HCT116 (cell line): ENCODE results near the gene TPRG1.

Experiments used
- CEBPB ChIP-seq: IDR thresholded peaks from 2 replicates; pipeline ENCODE4 v1.6.1; 2012; ENCODE audit warnings: low read depth
- ELF1 ChIP-seq: IDR thresholded peaks from 2 replicates; pipeline ENCODE4 v1.6.1; 2012; ENCODE audit warnings: low read depth, borderline replicate concordance
- EZH2phosphoT487 ChIP-seq: fragments of 200-600 bp; IDR thresholded peaks from 2 replicates; pipeline ENCODE4 v1.6.1; 2018; ENCODE audit warnings: antibody characterized with exemption, borderline replicate concordance
- MAX ChIP-seq: IDR thresholded peaks from 2 replicates; pipeline ENCODE4 v1.6.1; 2012
- POLR2A ChIP-seq: IDR thresholded peaks from 2 replicates; pipeline ENCODE4 v1.7.0; 2011; ENCODE audit warnings: borderline replicate concordance; ENCODE audit not compliant: insufficient read depth, insufficient read length; ENCODE audit errors: extremely low read depth
- POLR2AphosphoS5 ChIP-seq: IDR thresholded peaks from 2 replicates; pipeline ENCODE4 v1.6.1; 2011; ENCODE audit warnings: mild to moderate bottlenecking, low read depth, low read length, moderate library complexity
- RAD21 ChIP-seq: IDR thresholded peaks from 2 replicates; pipeline ENCODE4 v1.6.1; 2012; ENCODE audit warnings: low read depth, mild to moderate bottlenecking
- SP1 ChIP-seq: IDR thresholded peaks from 2 replicates; pipeline ENCODE4 v1.6.1; 2012; ENCODE audit warnings: low read depth
- SRF ChIP-seq: IDR thresholded peaks from 2 replicates; pipeline ENCODE4 v1.6.1; 2012; ENCODE audit warnings: low read depth
- ZFX ChIP-seq: fragments of 450-650 bp; IDR thresholded peaks from 2 replicates; pipeline ENCODE4 v1.6.1; 2017
- ZNF274 ChIP-seq: fragments of 200-500 bp; sonication (Bioruptor generic); IDR thresholded peaks from 2 replicates; pipeline ENCODE4 v1.6.1; 2014; ENCODE audit warnings: mild to moderate bottlenecking, low read depth, low read length, inconsistent platforms
- TF ChIP-seq, protein P1 (sequence below), 3 experiments: fragments of 200-600 bp in 1 of 3; sonication (generic) in 1 of 3; IDR thresholded peaks in 2 of 3; conservative IDR thresholded peaks in 1 of 3; 2 replicates each; pipeline ENCODE4 v1.5.1; 2012 to 2017; ENCODE audit warnings: low read depth in 2 of 3, low read length in 2 of 3, antibody characterized with exemption in 1 of 3, borderline replicate concordance in 1 of 3, control low read depth in 1 of 3, mild to moderate bottlenecking in 1 of 3, mixed read lengths in 1 of 3, mixed run types in 1 of 3, moderate library complexity in 1 of 3; ENCODE audit not compliant: insufficient read depth in 1 of 3
- TF ChIP-seq, protein P2 (sequence below): IDR thresholded peaks from 2 replicates; pipeline ENCODE4 v1.6.1; 2011; ENCODE audit warnings: mild to moderate bottlenecking, low read length, moderate library complexity; ENCODE audit not compliant: insufficient replicate concordance; ENCODE audit errors: extremely low read depth

GRCh38 chr3:189298469-189299375, 127.0 kb downstream of the TPRG1 start:
- no peak for TF ChIP-seq POLR2A
- TF ChIP-seq RAD21: no peak
- no peak for TF ChIP-seq MAX
- TF ChIP-seq, protein P1, sequence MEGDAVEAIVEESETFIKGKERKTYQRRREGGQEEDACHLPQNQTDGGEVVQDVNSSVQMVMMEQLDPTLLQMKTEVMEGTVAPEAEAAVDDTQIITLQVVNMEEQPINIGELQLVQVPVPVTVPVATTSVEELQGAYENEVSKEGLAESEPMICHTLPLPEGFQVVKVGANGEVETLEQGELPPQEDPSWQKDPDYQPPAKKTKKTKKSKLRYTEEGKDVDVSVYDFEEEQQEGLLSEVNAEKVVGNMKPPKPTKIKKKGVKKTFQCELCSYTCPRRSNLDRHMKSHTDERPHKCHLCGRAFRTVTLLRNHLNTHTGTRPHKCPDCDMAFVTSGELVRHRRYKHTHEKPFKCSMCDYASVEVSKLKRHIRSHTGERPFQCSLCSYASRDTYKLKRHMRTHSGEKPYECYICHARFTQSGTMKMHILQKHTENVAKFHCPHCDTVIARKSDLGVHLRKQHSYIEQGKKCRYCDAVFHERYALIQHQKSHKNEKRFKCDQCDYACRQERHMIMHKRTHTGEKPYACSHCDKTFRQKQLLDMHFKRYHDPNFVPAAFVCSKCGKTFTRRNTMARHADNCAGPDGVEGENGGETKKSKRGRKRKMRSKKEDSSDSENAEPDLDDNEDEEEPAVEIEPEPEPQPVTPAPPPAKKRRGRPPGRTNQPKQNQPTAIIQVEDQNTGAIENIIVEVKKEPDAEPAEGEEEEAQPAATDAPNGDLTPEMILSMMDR (IDR thresholded peaks at IDR 0.05 in 2 of 3, conservative IDR thresholded peaks at IDR 0.05 in 1 of 3; ENCODE audit: borderline replicate concordance in 1 of 3, insufficient read depth in 1 of 3, low read depth in 2 of 3, low read length in 2 of 3): no peak
- TF ChIP-seq SRF: no peak
- no peak for TF ChIP-seq SP1
- TF ChIP-seq POLR2AphosphoS5: no peak
- TF ChIP-seq ZFX: no peak
- TF ChIP-seq ELF1: no peak
- TF ChIP-seq ZNF274: no peak
- TF ChIP-seq, protein P2, sequence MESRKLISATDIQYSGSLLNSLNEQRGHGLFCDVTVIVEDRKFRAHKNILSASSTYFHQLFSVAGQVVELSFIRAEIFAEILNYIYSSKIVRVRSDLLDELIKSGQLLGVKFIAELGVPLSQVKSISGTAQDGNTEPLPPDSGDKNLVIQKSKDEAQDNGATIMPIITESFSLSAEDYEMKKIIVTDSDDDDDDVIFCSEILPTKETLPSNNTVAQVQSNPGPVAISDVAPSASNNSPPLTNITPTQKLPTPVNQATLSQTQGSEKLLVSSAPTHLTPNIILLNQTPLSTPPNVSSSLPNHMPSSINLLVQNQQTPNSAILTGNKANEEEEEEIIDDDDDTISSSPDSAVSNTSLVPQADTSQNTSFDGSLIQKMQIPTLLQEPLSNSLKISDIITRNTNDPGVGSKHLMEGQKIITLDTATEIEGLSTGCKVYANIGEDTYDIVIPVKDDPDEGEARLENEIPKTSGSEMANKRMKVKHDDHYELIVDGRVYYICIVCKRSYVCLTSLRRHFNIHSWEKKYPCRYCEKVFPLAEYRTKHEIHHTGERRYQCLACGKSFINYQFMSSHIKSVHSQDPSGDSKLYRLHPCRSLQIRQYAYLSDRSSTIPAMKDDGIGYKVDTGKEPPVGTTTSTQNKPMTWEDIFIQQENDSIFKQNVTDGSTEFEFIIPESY: no peak
- TF ChIP-seq CEBPB: no peak
- TF ChIP-seq EZH2phosphoT487: no peak
